HG02884 (cell line): ENCODE data around the gene PPFIBP2.
A peak's percentile ranks its signal among the peaks of the same experiment; 100 is the strongest.
"Not testable (repeated sequence)": the region's sequence is repeated elsewhere in the genome, so short reads cannot be mapped to it uniquely, and the experiment has no call there.

Experiments
- ATAC-seq: cut with Tn5 transposase; IDR thresholded peaks from one replicate; pipeline ENCODE4 v1.9.1; 2021; ENCODE audit warnings: mild to moderate bottlenecking, moderate library complexity; ENCODE audit not compliant: unreplicated experiment

The PPFIBP2 gene

GRCh38 chr11:7655253-7656217, 141.7 kb downstream of the PPFIBP2 start:
- no peak for ATAC-seq

- no peak for ATAC-seq
Measured at GRCh38 chr11:7656704-7657103, 142.9 kb downstream of the PPFIBP2 start.

- ATAC-seq: no peak
Measured at GRCh38 chr11:7657306-7658025, 143.7 kb downstream of the PPFIBP2 start.

- ATAC-seq: not testable (repeated sequence)
Measured at GRCh38 chr11:7663531-7663930, 149.7 kb downstream of the PPFIBP2 start.

- ATAC-seq: no peak
Measured at GRCh38 chr11:7664867-7665266, 151.1 kb downstream of the PPFIBP2 start.

GRCh38 chr11:7665473-7666291, 151.9 kb downstream of the PPFIBP2 start:
- ATAC-seq: peak; percentile 99

- no peak for ATAC-seq
Measured at GRCh38 chr11:7666292-7666866, 152.6 kb downstream of the PPFIBP2 start.

- no peak for ATAC-seq
Measured at GRCh38 chr11:7667460-7667859, 153.7 kb downstream of the PPFIBP2 start.

GRCh38 chr11:7668464-7668863, 154.7 kb downstream of the PPFIBP2 start:
- no peak for ATAC-seq

GRCh38 chr11:7668911-7669310, 155.1 kb downstream of the PPFIBP2 start:
- ATAC-seq: no peak

- ATAC-seq: no peak
Measured at GRCh38 chr11:7670641-7671040, 156.8 kb downstream of the PPFIBP2 start.

GRCh38 chr11:7671347-7672215, 157.8 kb downstream of the PPFIBP2 start:
- ATAC-seq: peak; percentile 58

- ATAC-seq: no peak
Measured at GRCh38 chr11:7672276-7672959, 158.6 kb downstream of the PPFIBP2 start.

- no peak for ATAC-seq
Measured at GRCh38 chr11:7672960-7673723, 159.3 kb downstream of the PPFIBP2 start, which contains the start of gene CYB5R2. Gene CYB5R2 (minus strand): TSS chr11:7673500. CDS start chr11:7672825, 675 bp downstream.

GRCh38 chr11:7673724-7674434, 160.1 kb downstream of the PPFIBP2 start:
- ATAC-seq: no peak

- ATAC-seq: no peak
Measured at GRCh38 chr11:7675631-7676030, 161.8 kb downstream of the PPFIBP2 start.

GRCh38 chr11:7677071-7677470, 163.3 kb downstream of the PPFIBP2 start:
- no peak for ATAC-seq

- ATAC-seq: no peak
Measured at GRCh38 chr11:7677796-7678201, 164.0 kb downstream of the PPFIBP2 start.
